HUDEP-2 (cell line): ENCODE measurements around the gene ZSCAN5C.
"Not testable (repeated sequence)": the region's sequence is repeated elsewhere in the genome, so short reads cannot be mapped to it uniquely, and the experiment has no call there.

Source experiments
- DNase-seq, 76 experiments: peaks; one replicate each; lab custom pipeline; 2025; ENCODE audit not compliant: unreplicated experiment in 76 of 76; lab: John Stamatoyannopoulos, UW

Gene ZSCAN5C, protein sequence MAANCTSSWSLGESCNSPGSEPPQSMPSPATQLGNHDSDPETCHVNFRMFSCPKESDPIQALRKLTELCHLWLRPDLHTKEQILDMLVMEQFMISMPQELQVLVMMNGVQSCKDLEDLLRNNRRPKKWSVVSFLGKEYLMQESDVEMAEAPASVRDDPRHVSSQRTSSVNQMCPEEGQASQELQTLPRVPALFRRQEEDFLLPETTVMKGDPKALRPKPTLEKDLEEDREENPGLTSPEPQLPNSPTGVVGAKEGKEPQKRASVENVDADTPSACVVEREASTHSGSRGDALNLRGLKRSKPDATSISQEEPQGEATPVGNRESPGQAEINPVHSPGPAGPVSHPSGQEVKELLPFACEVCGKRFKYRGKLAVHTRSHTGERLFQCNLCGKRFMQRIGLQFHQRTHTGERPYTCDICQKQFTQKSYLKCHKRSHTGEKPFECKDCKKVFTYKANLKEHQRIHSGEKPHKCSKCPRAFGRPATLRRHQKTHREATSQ

DNA sequence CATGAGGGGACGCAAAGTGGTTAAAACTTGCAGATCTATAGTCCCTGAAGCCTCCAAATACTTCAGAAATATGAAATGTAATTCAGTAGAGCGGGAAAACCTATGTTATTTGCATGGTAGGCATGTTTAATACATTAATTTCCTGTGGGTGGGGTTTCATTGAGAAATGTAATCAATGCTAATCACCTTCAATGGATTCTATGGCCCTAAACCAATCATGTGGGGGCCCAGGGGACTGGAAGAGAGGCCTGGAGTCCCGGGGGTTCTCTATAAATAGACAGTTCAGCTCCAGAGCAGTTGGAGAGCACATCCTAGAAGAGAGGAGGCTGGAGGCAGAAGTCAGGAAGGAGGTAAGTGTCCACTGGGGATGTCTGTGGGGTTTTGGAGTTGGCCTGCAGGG is at the start of gene ZSCAN5C:
TSS of gene ZSCAN5C (plus strand) at position 301 of the 400 bp plus-strand sequence. CDS start 3,641 bp downstream, outside the sequence.
- DNase-seq: no peak

GRCh38 chr19:56152644-56153043 is 49.4 kb upstream of the ZSCAN5C start:
- no peak for DNase-seq

- no peak for DNase-seq
These were observed 48.6 kb upstream of the ZSCAN5C start for GRCh38 chr19:56153507-56153906.

DNA sequence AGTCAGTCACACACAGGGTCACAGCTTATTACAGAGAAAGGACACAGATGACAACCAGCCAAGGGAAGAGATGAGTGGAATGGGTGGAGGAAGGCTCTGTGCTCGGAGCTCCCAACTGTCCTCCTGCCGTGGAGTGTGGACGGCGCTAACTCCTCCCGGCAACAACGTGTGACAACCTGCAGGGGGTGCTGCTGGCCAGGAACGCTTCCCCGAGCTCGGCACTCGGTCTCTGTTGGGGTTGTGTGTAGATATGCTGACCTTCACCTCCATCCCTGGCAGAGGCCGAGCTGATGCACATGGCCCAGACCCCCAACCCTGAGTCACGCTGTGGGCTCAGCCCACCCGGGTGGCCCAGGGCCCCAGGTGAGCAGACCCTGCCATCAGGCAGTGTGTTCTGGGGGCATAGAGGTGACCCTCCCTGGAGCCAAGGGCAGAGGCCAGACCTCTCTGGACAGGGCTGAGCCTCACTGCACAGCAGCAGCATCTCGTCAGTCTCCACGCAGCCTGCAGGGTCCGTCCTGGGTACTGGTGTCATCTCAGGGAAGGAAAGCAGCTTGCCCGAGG is 46.9 kb upstream of the ZSCAN5C start:
- peak in 8 of 76 experiments; percentile 9 to 23 (median 10) for DNase-seq

DNA sequence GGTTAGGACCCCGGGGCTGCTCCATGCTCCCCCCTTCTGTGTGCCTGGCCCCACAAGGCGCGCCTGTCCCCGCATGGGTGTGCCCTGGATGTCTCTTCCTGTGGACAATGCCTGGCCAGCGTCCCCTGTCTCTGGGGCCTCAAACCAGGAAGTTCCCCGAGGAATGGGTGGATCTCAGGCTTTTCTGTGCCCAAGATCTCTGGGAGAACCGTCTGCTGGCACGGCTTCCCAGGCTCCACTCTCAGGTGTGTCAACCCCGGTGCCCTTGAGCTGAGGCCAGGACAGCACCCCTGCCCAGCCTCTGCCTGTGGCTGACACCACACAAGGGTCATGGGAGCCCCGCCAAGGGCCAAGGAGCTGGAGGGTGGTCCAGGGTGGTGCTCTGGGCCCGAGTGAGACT is 45.3 kb upstream of the ZSCAN5C start:
- DNase-seq: no peak

DNA sequence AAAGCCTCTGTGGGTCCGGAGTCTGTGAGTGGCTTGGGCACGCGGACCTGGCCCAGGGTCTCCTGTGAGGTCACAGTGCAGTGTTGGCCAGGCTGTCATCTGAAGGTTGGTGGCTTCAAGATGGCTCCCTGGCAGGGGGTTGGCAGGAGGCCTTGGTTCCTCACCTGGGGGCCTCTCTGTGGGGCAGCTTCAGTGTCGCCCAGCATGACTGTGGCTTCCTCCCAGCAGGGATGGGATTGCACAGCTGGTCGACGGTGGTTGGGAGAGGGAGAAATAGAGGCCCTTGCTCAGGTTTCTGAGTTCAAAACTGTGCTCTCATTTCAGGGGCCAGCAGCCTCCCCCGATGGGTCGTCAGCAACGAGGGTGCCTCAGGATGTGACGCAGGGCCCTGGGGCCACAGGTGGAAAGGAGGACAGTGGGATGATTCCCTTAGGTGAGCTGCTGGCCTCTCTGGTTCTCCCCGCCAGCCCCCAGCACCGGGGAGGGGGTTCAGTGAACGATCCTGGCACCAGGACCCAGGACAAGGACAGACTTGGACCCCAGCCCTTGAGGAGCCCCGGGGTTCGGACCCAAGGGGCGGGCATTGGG is 43.8 kb upstream of the ZSCAN5C start:
- DNase-seq: no peak

DNA sequence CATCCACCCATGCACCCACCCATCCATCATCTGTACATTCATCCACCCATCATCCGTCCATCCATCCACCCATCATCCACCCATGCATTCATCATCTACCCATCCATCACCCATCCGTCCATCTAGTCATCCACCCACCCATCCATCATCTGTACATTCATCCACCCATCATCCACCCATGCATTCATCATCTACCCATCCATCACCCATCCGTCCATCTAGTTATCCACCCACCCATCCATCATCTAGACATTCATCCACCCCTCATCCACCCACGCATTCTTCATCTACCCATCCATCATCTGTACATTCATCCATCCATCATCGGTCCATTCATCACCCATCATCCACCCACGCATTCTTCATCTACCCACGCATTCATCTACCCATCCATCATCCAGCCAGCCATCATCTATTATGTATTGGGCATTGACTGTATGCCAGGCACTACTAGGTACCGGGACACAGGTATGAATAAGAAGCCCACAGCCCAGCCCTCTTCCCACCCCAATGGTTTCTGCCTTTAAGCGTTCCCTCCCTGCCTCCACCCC is 43.0 kb upstream of the ZSCAN5C start:
- no peak for DNase-seq

GRCh38 chr19:56159622-56160271 is 42.3 kb upstream of the ZSCAN5C start:
- DNase-seq: no peak

DNA sequence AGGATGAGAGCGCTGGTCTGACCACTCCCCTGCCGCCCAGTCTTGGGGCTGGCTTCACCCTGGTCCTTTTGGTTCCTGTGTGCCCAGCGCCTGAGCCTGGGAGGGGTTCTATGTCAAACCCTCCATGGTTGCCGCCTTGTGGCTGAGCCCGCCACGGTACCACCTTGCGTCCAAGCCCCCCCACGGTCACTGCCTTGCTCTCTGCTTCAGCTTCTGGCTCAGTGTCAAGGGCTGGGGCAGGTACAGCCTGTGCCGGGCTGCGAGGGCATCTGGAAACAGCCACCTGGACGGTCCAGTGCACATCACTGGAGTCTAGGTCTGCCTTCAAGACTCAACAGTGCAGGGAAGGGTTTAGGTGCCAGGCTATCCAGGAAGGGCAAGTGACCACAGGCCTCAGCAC is 40.5 kb upstream of the ZSCAN5C start:
- DNase-seq: no peak

GRCh38 chr19:56162258-56162657 is 39.8 kb upstream of the ZSCAN5C start:
- DNase-seq: peak in 6 of 76 experiments; percentile 7 to 39 (median 33)

GRCh38 chr19:56163097-56163496 is 39.0 kb upstream of the ZSCAN5C start:
- no peak for DNase-seq

- peak in 2 of 76 experiments; percentile 4 to 7 for DNase-seq
These were observed 35.0 kb upstream of the ZSCAN5C start for GRCh38 chr19:56167064-56167578.

GRCh38 chr19:56170261-56170660 is 31.8 kb upstream of the ZSCAN5C start:
- no peak for DNase-seq

DNA sequence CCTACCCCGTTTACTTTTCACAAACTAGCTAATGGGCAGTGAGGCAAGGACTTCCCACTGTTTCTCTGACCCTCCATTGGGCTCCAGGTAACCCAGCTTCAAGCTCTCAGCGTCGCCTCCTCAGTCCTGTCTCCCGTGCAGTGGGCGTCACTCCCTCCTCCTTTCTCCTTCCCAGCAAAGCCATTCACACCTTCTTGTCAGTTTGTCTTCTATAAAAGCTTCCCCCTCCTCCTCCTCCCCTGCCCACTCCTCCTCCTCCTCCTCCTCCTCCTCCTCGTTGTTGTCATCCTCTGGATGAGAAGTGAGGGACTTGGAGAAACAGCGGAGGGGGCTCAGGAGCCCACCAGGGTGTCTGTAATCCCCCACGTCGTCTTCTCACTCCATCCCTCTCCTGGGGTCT is 28.0 kb upstream of the ZSCAN5C start:
- no peak for DNase-seq

DNA sequence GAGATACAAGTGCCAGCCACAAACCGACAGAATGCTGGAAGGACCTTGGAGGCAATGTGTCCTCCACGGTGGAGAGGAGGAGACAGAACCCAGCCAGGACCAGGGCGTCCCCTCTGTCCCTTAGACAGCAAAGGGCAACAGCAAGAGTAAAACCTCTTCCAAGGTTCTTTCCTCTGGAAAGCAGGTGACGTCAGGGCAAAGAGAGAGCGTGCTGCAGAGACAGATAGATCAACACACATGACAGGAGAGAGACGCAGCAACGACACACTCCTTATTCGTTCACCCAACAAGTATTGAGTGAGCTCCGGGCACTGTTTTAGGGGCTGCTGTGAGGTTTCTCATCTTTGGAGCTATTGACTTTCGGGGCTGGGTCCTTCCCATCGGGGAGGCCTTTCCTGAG is 27.5 kb upstream of the ZSCAN5C start:
- DNase-seq: no peak

DNA sequence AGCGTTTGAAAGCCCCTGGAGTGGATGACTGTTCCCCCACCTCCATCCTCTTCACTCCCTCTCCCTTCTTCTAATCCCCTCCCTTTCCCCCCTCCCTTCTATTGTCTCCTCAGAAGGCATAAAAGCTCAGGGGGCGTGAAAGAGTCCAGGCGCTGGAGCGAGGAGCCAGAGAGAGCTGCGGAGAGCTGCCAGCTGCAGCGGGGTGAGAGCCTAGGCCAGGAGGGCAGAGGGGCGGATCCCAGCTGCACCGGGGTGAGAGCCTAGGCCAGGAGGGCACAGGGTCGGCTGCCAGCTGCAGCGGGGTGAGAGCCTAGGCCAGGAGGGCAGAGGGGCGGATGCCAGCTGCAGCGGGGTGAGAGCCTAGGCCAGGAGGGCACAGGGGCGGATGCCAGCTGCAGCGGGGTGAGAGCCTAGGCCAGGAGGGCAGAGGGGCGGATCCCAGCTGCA is 26.2 kb upstream of the ZSCAN5C start, which contains the start of gene GALP:
TSS of gene GALP (plus strand) at position 148 of the 447 bp plus-strand sequence. CDS start 1,101 bp downstream, outside the sequence.
- DNase-seq: not testable (repeated sequence)

DNA sequence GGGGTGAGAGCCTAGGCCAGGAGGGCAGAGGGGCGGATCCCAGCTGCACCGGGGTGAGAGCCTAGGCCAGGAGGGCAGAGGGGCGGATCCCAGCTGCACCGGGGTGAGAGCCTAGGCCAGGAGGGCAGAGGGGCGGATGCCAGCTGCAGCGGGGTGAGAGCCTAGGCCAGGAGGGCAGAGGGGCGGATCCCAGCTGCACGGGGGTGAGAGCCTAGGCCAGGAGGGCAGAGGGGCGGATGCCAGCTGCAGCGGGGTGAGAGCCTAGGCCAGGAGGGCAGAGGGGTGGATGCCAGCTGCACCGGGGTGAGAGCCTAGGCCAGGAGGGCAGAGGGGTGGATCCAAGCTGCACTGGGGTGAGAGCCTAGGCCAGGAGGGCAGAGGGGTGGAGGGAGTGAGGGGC is 25.8 kb upstream of the ZSCAN5C start:
- DNase-seq: not testable (repeated sequence)

- no peak for DNase-seq
These were observed 25.2 kb upstream of the ZSCAN5C start for GRCh38 chr19:56176881-56177280.

- no peak for DNase-seq
These were observed 24.4 kb upstream of the ZSCAN5C start for GRCh38 chr19:56177564-56178243.

DNA sequence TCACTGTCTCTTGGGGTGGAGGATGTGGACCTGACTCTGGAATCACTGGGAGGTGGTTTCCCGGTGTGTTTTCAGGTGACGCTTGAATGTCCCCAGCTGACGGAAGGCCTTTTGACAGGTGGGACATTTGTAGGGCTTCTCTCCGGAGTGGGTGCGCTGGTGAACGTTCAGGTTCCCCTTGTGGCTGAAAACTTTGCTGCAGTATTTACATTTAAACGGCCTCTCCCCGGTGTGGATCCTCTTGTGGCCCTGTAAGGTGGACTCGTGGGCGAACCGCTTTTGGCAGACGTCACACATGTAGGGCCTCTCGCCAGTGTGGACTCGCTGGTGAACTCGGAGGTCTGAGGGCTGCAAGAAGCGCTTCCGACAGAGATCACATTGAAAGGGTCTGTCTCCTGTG is 12.3 kb upstream of the ZSCAN5C start:
- peak in 3 of 76 experiments; percentile 4 to 13 (median 8) for DNase-seq
